VCaP (cell line): ENCODE data around the gene PRDM15.

ENCODE experiments used
- H3K27ac ChIP-seq: fragments of 450-650 bp; 2 replicates; pipeline ENCODE4 v1.5.1; 2017
- TF ChIP-seq, protein P1 (sequence below): fragments of 450-650 bp; conservative IDR thresholded peaks from 2 replicates; pipeline ENCODE4 v1.5.1; 2017; ENCODE audit warnings: mild to moderate bottlenecking, moderate library complexity

Gene PRDM15

DNA sequence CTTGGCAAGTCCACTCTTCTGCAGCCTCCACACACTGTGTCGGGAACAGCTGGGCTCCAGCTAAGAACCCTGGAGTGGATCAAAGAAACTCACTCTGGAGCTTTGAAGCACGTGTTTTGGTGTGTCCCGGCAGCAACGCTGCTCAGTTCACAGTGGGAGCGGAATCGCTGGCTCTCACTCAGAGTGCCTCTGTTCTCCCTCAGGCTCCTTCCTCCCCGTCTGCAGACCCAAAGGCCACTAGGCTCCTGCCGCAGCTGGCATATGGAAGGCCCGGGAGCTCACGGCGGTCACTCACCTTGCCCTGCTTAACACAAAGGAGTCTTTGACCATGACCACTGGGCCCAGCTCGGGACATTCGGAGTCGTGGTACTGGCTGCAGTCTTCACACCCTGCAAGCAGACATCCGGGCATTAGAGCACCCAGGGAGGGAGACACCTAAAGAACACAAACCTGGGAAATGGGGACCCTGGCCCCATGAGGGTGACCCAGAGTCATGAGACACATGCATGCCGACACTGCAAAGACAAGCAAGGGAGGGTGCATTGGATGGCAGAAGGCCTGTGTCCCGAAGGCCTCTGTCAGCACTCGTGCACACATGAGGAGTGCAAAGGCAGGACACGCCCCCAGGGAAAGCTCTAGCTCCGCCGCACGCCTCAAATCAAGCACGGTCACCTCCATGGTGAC is 19.7 kb downstream of the PRDM15 start:
- TF ChIP-seq, protein P1, sequence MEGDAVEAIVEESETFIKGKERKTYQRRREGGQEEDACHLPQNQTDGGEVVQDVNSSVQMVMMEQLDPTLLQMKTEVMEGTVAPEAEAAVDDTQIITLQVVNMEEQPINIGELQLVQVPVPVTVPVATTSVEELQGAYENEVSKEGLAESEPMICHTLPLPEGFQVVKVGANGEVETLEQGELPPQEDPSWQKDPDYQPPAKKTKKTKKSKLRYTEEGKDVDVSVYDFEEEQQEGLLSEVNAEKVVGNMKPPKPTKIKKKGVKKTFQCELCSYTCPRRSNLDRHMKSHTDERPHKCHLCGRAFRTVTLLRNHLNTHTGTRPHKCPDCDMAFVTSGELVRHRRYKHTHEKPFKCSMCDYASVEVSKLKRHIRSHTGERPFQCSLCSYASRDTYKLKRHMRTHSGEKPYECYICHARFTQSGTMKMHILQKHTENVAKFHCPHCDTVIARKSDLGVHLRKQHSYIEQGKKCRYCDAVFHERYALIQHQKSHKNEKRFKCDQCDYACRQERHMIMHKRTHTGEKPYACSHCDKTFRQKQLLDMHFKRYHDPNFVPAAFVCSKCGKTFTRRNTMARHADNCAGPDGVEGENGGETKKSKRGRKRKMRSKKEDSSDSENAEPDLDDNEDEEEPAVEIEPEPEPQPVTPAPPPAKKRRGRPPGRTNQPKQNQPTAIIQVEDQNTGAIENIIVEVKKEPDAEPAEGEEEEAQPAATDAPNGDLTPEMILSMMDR = no peak
- H3K27ac ChIP-seq = no peak overlapping the region

DNA sequence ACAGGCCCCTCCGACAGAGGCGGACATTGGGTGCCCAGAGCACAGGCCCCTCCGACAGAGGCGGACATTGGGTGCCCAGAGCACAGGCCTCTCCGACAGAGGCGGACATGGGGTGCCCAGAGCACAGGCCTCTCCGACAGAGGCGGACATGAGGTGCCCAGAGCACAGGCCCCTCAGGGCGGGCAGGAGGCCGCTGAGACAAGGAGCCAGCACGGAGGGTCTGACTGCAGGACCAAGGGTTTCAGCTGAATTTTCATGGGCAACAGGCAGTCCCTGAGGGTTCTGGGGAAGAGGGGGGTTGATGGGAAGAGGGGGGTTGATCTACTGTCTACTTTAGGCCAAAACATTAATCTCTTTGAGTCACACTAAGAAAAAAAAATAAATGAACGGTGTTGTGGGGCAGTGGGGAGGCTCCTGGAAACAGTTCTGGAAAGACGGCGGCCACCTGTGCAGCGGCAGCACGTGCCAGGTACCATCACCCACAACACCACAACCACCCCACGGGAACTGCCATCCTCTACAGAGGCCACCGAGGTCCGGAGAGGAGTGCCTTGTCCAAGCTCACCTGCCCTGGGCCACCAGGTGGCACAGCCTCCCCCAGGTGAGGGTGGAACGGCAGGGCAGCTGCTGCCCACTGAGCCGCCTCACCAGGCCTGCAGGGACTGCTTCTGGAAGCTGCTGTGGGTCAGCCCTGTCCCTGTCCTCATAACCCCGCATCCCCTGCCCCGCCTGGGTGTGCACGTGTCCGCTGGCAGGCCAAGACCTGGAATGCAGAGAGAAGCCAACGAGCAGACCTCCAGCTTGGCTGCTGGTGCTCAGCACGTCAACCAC is 20.5 kb downstream of the PRDM15 start:
- TF ChIP-seq, protein P1 = no peak
- H3K27ac ChIP-seq = no peak overlapping the region

DNA sequence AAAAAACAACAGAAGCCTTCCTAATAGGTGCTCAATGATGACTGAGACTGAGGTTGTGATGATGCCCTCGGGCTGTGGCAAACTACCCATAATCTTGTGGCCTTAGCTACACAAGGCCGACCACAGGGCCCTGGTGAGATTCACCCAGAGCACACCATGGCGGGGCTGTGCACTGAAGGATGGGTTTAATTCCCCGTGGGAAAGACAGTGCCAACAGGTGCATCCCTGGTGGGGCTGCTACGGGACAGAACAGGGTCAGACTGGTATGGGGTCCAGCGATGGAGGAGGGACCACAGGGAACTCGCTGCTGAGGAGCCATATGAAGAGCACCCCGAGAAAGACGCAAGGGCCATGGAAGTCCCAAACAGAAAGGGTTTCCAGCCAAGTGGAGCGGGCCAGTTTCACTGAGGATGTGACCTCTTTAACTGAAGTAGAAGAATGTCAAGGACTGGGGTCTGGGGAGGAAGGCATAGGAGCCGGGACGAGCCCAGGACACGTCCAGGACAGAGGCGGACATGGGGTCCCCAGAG is 21.3 kb downstream of the PRDM15 start:
- H3K27ac ChIP-seq = no peak overlapping the region
- TF ChIP-seq, protein P1 = no peak

DNA sequence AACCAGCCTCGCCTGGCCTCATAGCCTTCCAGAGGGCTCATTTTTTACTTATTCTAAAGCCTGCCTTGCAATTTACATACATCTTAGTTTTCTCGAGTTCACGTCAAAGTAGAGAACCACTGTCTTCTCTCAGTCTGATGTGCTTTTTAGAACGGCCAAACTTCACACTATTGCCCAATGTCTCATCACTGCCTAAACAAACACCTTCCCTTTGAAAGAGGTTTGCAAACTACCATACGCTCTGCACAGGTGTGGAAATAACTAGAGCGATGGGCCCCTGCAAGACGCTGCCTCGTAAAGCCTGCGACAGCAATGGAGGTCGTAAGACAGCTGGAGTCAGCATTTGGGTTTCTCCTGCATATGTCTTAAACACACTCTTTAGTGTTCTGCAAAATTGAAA is 22.6 kb downstream of the PRDM15 start:
- no peak overlapping the region for H3K27ac ChIP-seq
- TF ChIP-seq, protein P1 = no peak

DNA sequence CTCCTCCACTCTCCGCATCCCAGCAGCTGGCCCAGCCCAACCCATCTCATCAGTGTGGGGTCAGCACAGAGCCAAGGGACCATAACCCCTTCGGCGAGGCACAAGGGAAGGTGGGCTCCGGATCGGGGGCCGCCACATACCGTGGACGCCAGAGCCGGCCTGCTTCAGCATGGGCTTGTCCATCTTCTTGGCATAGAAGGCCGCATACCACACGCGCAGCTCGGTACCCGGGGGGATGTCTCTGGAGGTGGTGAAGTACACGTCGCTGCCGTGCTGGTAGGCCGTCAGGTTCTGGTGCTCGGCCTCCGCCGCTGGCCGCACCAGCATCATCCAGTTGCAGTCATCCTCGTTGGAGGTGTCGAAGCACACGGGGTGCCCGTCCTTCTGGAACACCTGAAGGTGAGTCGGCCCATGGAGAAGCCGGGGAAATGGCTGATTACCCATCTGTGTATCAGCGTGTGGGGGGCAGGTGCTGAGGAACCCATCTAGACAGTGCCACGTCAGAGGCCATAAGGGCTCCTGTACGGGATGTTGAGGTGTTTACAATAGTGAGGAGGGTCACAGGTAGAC is 24.6 kb downstream of the PRDM15 start:
- TF ChIP-seq, protein P1 = no peak

DNA sequence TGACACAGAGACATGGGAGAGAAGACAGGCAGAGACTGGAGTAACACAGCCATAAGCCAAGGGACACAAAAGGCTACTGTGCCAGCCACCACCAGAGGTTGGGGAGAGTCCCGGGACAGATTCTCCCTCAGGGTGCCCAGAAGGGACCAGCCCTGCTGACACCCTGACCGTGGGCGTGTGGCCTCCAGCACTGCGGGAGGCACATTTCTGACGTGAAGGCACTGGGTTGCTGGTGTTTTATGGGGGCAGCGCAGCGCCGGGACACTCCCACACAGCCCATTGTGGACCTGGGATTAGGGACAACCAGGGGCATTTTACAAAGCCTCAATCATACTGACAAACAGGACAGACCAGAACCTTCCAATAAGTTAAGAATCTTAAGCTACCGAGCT is 26.2 kb downstream of the PRDM15 start:
- TF ChIP-seq, protein P1 = no peak
- H3K27ac ChIP-seq = no peak overlapping the region

More for the DNA sequence above, 24.6 kb downstream of the PRDM15 start:
- H3K27ac ChIP-seq = no peak overlapping the region

DNA sequence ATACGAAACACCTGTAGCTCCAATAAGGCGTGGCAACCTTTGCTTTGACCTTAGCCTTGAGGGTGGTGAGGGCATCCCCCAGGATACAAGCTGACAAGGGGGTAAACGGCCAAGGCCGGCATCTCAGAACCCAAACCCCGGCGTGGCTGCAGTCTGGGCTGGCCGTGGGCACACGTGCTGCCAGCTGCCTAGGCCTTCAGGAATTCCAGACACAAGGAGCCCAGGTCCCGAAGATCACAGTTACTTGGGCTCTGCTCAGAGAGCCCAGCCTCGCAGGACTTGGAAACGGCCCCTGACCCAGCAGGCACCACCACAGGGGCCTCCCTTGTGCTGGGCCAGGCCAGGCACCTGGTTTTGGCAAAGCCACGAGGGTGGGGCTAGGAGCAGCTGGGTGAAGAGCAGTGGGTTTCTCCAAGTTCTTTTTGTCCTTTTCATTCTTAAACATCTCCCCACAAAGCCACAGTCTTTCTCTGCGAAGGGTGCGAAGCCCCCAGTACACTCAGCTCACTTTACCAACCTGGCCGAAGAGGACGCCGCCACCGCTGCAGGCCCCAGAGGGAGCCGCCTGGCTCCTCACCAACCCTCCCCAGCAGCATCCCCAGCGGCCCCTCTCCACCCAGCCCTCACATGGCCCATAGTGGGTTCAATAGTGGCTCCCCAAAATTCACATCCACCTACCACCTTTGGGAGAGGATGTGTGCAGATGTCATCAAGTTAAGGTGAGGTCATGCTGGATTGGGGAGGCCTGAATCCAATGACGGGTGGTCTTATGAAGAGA is 26.8 kb downstream of the PRDM15 start:
- TF ChIP-seq, protein P1 = no peak
- no peak overlapping the region for H3K27ac ChIP-seq
